Right kidney (tissue), 1 donor: ENCODE measurements around the gene PLXNA2.

Source experiments
- DNase-seq: peaks from one replicate; pipeline ENCODE4 v3.0.0-alpha.2; 2016

PLXNA2 gene

DNA sequence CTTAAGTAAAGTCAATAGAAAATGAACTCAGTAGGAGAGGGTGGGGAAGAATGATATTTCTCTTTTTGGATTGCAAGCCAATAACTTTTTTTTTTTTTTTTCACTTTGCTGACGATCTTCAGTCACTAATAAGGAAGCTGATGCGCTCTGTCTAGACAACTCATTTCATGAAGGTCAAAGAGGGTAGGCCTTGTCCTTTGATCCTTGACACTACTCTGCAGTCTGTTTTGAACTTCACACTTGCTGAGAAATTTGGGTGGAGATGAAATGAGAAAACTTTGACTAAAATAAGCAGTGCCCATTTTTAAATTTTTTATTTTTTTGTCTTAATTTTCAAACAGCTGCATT is 20.9 kb upstream of the PLXNA2 start:
- no peak for DNase-seq

- no peak for DNase-seq
Measured at GRCh38 chr1:208264469-208265121, 20.4 kb upstream of the PLXNA2 start.

GRCh38 chr1:208261874-208262273 is 17.7 kb upstream of the PLXNA2 start:
- no peak for DNase-seq

DNA sequence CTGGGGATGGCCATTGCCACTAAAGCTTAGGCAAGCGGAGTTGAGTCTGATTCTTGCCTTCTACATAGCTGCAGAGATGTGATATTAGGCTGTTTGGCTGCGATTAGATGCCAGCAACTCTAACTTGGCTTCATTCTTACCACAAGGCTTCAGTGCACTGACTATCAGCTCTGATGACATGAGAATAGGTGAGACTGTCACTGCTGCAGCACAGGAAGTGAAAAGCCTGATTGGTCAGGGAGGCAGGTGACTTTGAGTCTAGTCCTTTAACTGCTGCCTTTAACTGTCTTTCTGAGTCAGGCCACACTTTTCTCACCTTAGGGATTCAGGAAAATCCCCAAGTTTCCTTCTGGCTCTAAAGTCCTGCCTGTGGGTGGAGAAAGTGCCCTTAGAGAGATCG is 14.1 kb upstream of the PLXNA2 start:
- DNase-seq = no peak

GRCh38 chr1:208257351-208257750 is 13.2 kb upstream of the PLXNA2 start:
- DNase-seq = no peak

DNA sequence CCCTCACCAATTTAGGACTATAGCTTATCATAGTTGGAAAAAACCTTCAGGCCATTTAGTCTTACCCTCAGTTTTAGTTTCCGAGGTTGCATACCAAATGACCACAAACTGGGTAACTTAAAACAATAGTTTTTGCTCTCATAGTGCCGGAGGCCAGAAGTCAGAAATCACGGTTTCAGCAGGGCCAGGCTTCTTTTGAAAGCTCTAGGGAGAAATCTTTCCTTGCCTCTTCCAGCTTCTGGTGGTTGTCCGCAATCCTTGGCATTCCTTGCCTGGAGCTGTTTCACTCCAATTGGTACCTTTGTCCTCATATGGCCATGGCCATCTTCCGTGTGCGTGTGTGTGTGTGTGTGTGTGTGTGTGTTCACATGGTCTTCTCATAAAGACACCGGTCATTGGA is 12.4 kb upstream of the PLXNA2 start:
- DNase-seq = no peak

- DNase-seq = no peak
Measured at GRCh38 chr1:208256091-208256490, 11.9 kb upstream of the PLXNA2 start.

DNA sequence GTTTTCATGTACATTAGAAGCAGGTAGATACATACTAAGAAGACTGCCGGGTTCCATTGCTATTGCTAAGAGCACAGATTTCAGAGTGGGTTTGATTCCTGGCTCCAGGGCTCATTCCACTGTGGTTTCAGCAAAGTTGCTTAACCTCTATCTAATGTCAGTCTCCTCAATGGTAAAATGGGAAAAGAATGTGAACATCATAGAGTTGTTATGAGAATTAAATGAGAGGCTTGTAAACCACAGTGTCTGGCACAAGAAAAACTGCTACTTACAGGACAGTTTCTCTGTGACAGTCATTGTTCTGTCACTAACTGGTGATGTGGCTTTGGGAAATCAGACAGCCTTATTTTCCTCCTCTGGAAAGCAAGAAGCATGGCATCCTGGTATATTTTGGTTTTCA is 10.7 kb upstream of the PLXNA2 start:
- no peak for DNase-seq

DNA sequence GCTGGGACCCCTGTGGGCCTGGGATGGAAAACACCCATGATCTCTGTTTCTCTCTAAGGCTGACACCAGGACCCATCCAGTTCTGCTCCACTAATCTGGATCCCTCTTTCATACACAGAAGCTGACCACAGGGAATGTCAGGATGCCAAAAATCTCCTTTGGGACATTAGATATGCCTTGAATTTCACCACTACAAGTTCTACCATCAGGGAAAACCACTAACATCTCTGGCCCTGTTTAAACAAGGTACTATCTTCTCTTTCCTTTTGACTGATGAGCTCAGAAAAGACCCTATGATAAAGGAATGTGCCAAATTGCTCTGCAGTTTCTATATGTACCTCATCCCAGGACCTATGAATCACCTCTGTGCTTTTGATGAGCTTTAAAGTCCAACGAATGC is 10.2 kb upstream of the PLXNA2 start:
- DNase-seq = no peak

DNA sequence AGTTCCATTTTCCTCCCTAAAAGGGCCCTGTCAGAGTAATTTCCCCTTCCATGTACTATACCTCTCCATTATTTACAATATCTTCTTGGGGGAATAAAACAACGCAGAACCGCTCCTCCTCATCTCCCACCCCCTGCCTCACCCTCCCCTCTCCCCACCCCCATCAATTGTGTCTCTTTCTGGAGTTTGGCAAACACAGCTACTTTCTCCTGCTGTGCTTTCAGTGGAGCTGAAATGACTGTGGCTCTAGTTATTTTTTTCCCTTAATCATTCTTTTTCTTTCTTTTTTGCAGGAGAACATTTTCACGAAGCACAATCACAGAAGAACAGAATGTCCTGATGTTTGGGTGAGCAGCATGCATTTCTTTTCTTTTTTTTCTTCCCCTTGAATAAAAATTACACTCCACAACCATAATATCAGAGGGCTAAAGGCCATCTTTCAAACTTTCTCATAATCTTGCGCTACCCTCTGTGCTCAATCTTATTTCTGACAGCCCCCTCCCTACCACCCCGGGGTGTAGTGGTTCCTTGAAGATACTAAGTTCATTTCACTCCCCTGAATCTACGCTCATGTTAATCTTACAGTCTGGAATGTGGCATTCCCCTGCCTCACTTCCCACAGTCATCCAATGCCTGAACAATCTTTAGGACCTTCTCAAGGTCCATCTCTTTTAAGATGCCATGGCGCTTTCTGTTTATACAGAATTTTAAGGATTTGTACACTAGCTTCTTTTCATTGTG is 8.8 kb upstream of the PLXNA2 start:
- no peak for DNase-seq

GRCh38 chr1:208251911-208252835 is 8.0 kb upstream of the PLXNA2 start:
- DNase-seq = no peak

DNA sequence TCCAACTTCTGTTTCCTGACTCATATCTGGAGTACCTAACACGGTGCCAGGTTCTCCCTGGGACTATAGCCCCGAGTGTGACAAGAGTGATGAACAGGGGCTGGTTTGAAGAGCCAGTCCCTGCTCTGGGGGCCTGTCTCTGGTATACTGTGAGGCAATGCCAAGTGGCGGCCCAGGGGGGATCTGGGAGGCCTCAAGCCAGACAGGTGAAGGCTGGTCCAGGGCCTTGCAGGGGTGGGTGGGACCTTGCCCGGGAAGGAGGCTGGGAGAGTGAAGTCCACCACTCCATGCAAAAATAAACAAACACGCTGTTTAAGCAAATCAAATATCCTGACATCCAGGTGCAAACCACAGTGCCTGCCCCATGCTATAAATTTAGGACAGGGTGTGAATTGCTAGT is 6.8 kb upstream of the PLXNA2 start:
- no peak for DNase-seq

GRCh38 chr1:208250613-208251012 is 6.4 kb upstream of the PLXNA2 start:
- DNase-seq = no peak

DNA sequence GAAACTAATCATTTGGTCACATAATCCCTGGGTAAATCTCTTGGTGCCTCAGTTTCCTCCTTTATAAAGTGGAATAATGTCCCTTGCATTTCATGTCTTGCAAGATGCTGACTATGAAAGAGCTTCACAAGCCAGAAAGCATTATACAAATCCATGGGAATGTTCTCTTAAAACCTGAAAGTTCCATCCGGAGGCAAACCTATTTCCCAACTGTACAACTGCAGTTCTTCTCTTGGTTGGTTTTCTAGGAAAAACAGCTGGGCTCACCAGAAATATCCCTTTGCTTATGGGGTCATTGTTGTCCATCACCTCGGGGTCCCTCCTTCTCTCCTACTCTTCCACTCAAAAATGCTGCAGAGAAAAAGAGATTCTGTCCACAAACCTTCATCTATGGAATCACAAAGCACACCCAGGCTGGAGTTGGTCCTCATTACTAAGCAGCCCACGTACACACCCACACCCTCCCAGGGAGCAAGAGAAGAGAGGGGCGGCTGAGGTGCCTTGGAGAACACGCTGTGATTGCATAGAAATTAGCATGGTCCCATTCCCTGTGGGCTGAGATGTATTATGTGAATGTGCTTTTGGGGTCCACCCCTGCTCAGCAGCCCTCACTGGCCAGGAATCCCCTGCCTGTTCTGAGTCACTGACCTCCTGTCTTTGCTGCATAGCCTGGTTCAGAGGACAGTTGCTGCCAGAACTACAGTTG is 5.0 kb upstream of the PLXNA2 start:
- no peak for DNase-seq

GRCh38 chr1:208248307-208248801 is 4.2 kb upstream of the PLXNA2 start:
- no peak for DNase-seq

DNA sequence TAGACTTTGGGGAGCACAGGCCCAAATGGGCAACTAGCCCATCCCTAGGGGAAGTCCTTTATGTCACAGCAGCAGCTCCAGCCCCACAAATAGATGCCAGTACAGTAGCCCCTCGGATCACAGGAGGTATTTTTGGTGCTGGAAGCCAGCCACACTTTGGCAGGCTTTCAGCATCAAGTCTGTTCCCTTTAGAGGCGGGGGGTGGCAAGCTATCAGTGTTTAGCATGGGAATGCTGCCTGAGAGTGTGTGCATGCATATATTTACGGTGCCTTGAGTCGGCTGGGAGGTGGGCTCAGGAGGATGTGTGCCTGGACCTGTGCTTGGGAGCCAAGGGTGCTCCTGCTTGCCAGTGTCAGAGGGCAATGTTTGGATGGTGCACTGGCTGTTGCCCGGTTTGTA is 3.5 kb upstream of the PLXNA2 start:
- DNase-seq = no peak

DNA sequence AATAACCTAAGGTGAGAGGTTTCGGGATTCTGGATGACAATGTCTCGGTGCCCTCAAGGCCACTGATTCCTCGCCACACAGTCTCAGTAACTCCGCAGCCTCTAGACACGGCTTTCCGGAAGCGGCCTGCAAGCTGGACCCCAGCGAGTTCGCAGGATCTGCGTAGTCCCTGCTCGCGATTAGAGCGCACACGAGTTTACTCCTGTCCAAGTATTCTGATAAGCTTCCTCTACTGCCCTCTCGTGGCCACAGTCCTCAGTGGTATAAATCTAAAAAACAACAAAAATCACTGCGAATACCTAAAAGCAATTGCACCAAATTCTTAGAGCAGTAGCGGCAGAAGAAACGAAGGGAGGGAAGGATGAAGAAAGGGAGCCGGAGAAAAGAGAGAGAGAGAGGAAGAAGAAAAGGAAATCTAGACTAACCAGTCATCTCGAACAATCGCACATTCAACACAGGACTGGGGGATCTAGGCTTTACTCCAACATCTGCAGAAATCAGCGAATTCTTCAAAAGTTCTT is 1.1 kb upstream of the PLXNA2 start:
- DNase-seq = peak; percentile 73

DNA sequence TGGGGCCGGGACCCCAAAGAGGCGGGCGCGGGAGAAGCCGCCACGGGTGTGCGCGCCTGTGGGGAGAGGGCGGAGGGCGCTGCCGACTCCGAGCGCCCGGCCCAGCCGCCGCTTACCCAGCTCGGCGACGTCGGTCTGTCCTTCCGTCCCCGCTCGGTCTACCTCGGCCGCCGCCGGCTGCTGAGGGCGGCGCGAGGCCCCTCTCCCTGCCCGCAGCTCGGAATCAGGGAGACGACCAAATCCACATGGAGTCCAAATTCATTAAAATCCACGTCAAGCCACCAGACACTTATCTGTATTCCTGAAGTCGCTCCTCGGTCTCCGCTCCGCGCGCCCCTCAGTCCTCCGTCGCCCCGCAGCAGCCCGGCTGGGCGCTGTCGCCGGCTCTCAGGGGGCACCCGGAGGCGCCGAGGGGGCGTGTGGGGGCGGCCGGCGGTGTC is 637 bp downstream of the PLXNA2 start:
- DNase-seq = peak; percentile 88

DNA sequence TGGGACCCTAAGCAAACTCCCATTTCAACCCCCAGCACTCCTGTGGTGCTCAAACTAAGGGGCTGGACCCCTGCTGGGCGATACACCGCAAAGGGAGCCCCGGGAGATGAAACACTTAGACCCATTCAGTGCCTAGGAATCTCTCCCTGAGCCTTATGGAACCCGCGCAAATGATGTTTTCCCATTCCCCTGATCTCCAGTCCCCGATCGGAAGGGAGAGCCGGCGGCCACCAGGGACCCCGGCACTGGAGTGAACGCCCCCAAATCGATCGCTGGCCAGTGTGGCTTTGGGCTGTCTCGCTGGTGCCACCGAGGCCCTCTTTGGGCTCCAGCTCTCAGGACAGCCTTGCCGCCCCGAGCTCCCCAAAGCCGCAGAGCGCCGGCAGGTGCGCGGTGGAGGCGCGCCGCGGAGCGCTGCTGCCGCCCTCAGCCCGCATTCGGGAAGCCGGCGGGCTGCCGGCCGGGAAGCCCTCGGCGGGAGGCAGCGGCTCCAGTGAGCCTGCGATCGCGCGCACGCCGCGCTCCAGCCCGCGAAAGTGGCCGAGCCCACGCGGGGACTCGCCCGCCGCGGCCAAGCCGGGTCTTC is 1.1 kb downstream of the PLXNA2 start:
- DNase-seq = peak; percentile 85

GRCh38 chr1:208242146-208242545 is 2.0 kb downstream of the PLXNA2 start:
- DNase-seq = no peak

GRCh38 chr1:208241512-208241911 is 2.7 kb downstream of the PLXNA2 start:
- DNase-seq = no peak
